Stimulated activated CD8-positive, alpha-beta memory T cell treated with anti-CD3 and anti-CD28 coated beads, Interleukin-7, amount 100 ng/mL, for 48 hours (primary cell): ENCODE results near the gene UBLCP1.
"Not testable (repeated sequence)": the region's sequence is repeated elsewhere in the genome, so short reads cannot be mapped to it uniquely, and the experiment has no call there.

Experiments used
- DNase-seq, 2 donors: peaks; one replicate each; pipeline ENCODE4 v3.0.0-alpha.2; 2020; ENCODE audit warnings: low read depth in 1 of 2; ENCODE audit errors: extremely low read depth in 1 of 2

The UBLCP1 gene

GRCh38 chr5:159244890-159245289, 18.2 kb upstream of the UBLCP1 start:
- DNase-seq, result no peak

GRCh38 chr5:159249158-159249557, 13.9 kb upstream of the UBLCP1 start:
- DNase-seq, result no peak

GRCh38 chr5:159252195-159252594, 10.9 kb upstream of the UBLCP1 start:
- DNase-seq, result no peak

- no peak for DNase-seq
Observed at GRCh38 chr5:159257007-159257406, 6.1 kb upstream of the UBLCP1 start.

DNA sequence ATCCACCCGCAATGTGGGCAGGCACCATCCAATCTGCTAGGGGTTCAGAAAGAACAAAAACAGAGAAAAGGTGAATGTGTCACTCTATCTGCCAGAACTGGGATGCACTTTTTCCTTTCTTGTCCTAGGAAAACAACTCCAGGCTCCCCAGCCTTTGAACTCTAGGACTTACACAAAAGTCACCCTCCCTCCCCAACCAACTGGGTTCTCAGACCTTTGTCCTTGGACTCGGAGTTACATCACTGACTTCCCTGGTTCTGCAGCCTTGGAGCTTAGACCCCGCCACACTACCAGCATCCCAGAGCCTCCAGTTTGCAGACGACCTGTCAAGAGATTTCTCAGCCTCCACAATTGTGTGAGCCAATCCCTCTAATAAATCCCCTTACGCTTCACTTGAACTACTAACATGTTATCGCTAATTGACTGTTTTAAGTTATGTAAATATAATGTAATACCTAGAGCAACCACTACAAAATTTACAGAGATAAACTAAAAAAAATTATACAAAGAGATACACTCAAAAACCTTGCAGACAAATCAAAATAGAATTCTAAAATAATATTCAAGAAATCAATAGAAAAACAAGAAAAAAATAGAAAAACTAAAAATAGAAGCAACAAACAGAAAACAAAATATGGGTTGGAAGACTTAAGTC, 5.3 kb upstream of the UBLCP1 start:
- no peak for DNase-seq

DNA sequence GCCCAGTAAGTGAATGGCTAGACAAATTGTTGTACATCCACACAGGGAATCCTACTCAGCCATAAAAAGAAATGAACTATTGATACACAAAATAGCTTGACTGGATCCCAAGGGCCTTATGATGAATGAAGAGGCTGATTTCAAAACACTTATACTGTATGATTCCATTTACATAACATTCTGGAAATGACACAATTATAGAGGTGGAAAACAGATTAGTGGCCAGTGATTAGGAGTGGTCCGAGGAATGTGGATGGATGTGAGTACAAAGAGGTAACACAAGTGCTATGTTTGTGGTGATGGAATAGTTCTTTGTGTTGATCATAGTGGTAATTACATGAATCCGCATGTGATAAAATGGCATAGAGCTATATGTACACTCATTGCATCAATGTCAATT, 4.7 kb upstream of the UBLCP1 start:
- no peak for DNase-seq

DNA sequence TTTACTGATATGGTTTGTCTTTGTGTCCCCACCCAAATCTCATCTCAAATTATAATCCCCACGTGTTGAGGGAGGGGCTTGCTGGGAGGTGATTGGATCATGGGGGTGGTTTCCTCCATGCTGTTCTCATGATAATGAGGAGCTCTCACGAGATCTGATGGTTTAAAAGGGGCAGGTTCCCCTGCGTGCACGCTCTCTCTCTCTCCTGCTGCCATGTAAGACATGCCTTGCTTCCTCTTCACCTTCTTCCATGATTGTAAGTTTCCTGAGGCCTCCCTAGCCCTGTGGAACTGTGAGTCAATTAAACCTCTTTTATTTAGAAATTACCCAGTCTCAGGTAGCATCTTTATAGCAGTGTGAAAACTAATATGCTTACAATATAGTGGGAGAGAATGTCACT, 2.9 kb upstream of the UBLCP1 start:
- not testable (repeated sequence) for DNase-seq

- no peak for DNase-seq
Observed at GRCh38 chr5:159262472-159262858, 625 bp upstream of the UBLCP1 start.

- no peak for DNase-seq
Observed at GRCh38 chr5:159263569-159263905, 447 bp downstream of the UBLCP1 start.

- DNase-seq, result not testable (repeated sequence)
Observed at GRCh38 chr5:159266764-159267163, 3.7 kb downstream of the UBLCP1 start.

GRCh38 chr5:159269723-159270122, 6.6 kb downstream of the UBLCP1 start:
- no peak for DNase-seq

DNA sequence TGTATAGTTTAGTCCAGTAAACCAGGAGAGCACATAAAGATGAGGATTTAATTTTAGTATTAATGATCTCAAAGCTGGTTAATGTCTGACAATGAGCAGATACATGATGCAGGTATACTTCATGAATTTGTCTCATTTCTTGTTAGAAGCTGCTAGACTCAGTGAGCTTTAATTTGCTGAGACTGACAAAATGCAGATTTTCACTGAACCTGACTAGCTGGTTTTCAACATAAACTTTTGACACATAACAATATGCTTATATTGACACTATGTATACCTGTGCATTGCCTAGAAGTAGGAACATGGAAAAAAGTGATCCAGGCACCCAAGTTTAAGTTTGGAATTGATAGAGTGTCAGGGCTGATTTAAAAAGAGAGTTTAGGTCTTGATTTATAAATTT, 10.8 kb downstream of the UBLCP1 start:
- no peak for DNase-seq

DNA sequence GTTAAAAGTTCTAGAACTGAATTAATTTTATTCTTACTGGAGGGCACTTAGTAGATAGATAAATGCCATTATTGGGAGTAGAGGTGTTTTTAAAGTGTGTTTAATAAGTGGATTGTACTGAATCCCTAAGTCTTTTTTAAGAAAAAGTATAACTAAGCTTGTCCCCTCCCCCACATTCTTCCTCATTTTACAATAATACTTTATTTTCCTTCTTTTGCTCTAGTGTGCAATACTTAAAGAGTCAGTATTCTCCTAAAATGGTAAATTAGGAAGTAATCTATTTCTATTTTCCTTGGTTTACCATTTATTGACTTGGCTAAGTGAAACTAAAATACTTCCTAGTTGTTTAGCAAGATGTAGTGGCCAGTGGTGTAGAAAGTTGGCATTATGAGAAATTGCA, 11.6 kb downstream of the UBLCP1 start:
- no peak for DNase-seq

- no peak for DNase-seq
Observed at GRCh38 chr5:159286420-159287035, 23.4 kb downstream of the UBLCP1 start.

DNA sequence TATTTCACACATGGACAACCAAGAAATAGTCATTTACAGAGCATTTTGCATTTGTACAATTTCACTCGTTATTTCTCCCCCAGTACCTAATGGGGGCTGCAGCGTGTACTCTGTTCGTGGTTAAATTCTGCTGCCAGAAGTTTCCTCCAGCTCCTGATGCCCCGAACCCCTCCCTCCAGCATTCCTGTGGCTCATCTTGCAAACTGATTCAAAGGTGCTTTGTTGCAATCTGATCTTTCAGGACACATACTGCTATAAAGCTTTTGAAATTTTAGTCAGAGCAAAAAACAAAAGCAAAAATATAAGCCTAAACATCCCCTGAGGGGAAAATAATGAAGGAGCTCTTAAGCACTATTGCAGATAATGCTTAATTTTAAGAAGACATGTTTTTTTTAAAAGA, 27.7 kb downstream of the UBLCP1 start:
- no peak for DNase-seq

- no peak for DNase-seq
Observed at GRCh38 chr5:159294921-159295320, 31.8 kb downstream of the UBLCP1 start.

DNA sequence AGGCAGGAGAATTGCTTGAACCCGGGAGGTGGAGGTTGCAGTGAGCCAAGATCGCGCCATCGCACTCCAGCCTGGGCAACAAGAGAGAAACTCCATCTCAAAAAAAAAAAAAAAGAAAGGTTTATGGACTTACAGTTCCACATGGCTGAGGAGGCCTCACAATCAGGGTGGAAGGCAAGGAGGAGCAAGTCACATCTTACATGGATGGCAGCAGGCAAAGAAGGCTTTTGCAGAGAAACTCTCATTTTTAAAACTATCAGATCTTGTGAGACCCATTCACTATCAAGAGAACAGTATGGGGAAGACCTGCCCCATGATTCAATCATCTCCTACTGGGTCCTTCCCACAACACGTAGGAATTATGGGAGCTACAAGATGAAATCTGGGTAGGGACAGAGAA, 34.2 kb downstream of the UBLCP1 start:
- not testable (repeated sequence) for DNase-seq

DNA sequence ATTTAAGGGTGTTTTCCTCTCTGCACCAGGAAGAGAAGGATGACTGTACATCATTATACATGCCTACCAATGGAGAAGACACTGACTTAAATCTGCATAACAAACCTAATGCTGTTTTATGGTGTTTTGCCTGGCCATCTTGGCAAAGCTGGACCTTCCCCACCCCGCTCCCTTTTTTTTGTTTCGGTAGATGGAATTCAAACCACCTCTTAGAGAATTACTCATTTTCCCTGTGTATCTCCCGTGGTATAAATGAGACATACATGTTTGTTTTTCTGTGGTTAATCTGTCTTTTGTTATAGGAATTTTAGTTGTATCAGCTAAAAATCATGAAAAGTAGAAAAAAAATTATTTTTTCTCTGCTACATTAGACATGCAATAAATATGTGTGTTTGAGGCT, 38.4 kb downstream of the UBLCP1 start:
- no peak for DNase-seq

DNA sequence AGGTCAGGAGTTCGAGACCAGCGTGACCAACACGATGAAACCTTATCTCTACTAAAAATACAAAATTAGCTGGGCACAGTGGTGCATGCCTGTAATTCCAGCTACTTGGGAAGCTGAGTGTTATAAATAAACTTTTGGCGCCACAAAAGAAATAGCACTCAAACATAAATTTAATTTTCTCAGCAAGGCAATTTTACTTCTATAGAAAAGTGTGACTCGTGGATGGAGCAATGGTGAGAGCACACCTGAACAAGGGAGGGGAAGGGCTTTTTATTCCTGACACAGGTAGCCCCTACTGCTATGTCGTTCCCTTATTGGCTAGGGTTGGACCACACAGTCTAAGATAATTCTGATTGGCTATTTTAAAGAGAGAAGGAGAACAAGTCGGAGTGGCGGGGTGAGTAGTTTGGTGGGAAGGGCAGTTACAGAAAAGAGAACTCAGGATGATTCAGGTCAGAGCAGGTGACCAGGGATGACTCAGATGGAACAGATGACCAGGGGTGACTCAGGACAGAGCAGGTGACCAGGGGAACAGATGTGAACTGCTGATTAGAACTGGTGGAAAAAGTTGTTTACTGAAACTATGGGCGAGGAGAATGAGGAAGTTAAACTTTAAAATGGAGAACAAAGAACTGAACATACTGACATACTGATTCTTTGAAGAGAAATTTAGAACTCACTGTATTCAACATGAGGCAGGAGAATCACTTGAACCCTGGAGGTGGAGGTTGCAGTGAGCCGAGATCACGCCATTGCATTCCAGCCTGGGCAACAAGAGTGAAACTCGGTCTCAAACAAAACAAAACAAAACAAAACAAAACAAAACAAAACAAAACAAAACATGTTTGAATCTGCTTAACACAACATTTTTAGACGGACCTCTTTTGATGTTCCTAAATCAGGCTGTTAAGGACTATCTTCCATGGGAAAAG, 39.1 kb downstream of the UBLCP1 start:
- not testable (repeated sequence) for DNase-seq

DNA sequence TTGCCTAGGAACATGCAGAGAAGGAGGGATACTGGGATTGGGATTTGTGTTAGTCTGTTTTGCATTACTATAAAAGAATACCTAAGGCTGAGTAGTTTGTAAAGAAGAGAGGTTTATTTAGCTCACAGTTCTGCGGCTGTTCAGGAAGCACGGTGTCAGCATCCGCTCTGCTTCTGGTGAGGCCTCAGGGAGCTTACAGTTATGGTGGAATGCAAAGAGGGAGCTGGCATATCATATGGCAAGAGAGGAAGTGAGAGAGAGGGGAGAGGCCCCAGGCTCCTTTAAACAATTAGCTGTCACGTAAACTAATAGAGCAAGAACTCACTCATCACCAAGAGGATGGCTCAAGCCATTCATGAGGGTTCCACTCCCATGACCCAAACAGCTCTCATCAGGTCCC, 40.2 kb downstream of the UBLCP1 start:
- no peak for DNase-seq

GRCh38 chr5:159304961-159305595, 42.0 kb downstream of the UBLCP1 start:
- no peak for DNase-seq
